Loucy (cell line): ENCODE results near the gene ADM5.

ENCODE experiments used
- H2AFZ ChIP-seq: fragments of 200-600 bp; sonication (generic); 2 replicates; pipeline ENCODE4 v1.6.0; 2016; ENCODE audit warnings: antibody characterized with exemption, mild to moderate bottlenecking, low read length, moderate library complexity
- H3F3A ChIP-seq: fragments of 200-600 bp; 2 replicates; pipeline ENCODE4 v1.6.0; 2016; ENCODE audit warnings: antibody characterized with exemption, low read depth, mild to moderate bottlenecking
- H3K27me3 ChIP-seq: fragments of 200-600 bp; sonication (generic); 2 replicates; pipeline ENCODE4 v1.6.1; 2014; ENCODE audit warnings: low read length, mild to moderate bottlenecking; ENCODE audit not compliant: insufficient read depth, poor library complexity, severe bottlenecking
- H3K36me3 ChIP-seq: fragments of 200-600 bp; sonication (generic); 2 replicates; pipeline ENCODE4 v1.6.1; 2016; ENCODE audit warnings: low read length; ENCODE audit not compliant: insufficient read depth
- H3K4me1 ChIP-seq: fragments of 200-600 bp; sonication (generic); 2 replicates; pipeline ENCODE4 v1.5.1; 2014; ENCODE audit warnings: low read length, mild to moderate bottlenecking; ENCODE audit not compliant: insufficient read depth, poor library complexity, severe bottlenecking
- H3K4me2 ChIP-seq: fragments of 200-600 bp; sonication (generic); 2 replicates; pipeline ENCODE4 v1.6.0; 2014; ENCODE audit warnings: antibody characterized with exemption, low read length, low read depth, mild to moderate bottlenecking; ENCODE audit not compliant: poor library complexity, severe bottlenecking
- H3K4me3 ChIP-seq: fragments of 200-600 bp; sonication (generic); 2 replicates; pipeline ENCODE4 v1.5.1; 2014; ENCODE audit warnings: low read length, mild to moderate bottlenecking, mixed read lengths; ENCODE audit not compliant: poor library complexity, severe bottlenecking
- H3K79me2 ChIP-seq: fragments of 200-600 bp; sonication (generic); 2 replicates; pipeline ENCODE4 v1.6.1; 2014; ENCODE audit warnings: low read length; ENCODE audit not compliant: insufficient read depth
- H3K9ac ChIP-seq: fragments of 200-600 bp; sonication (generic); 2 replicates; pipeline ENCODE4 v1.6.0; 2014; ENCODE audit warnings: mild to moderate bottlenecking, low read depth, low read length, moderate library complexity; ENCODE audit not compliant: poor library complexity, severe bottlenecking
- H3K9me2 ChIP-seq: fragments of 200-600 bp; sonication (generic); replicated peaks from 2 replicates; pipeline ENCODE4 v1.6.1; 2016; ENCODE audit warnings: low read depth, low read length, mixed read lengths
- H3K9me3 ChIP-seq: fragments of 200-600 bp; sonication (generic); 2 replicates; pipeline ENCODE4 v1.6.1; 2014; ENCODE audit warnings: mild to moderate bottlenecking, antibody characterized with exemption, low read length, low read depth; ENCODE audit not compliant: insufficient read depth
- H4K20me1 ChIP-seq: fragments of 200-600 bp; sonication (generic); 2 replicates; pipeline ENCODE4 v1.6.0; 2014; ENCODE audit warnings: antibody characterized with exemption, low read length, mild to moderate bottlenecking; ENCODE audit not compliant: insufficient read depth, poor library complexity, severe bottlenecking
- EZH2phosphoT487 ChIP-seq: fragments of 200-600 bp; IDR thresholded peaks from 2 replicates; pipeline ENCODE4 v1.6.1; 2018; ENCODE audit warnings: antibody characterized with exemption, mild to moderate bottlenecking, moderate library complexity, borderline replicate concordance
- TF ChIP-seq, protein P1 (sequence below): fragments of 200-600 bp; sonication (generic); conservative IDR thresholded peaks from 2 replicates; pipeline ENCODE4 v1.5.1; 2014; ENCODE audit warnings: mild to moderate bottlenecking, antibody characterized with exemption, low read length

Gene ADM5, protein sequence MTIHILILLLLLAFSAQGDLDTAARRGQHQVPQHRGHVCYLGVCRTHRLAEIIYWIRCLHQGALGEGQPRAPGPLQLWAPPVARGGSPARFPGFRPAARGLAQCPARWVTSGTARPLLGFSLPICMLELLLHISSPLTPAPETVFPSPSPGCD

DNA sequence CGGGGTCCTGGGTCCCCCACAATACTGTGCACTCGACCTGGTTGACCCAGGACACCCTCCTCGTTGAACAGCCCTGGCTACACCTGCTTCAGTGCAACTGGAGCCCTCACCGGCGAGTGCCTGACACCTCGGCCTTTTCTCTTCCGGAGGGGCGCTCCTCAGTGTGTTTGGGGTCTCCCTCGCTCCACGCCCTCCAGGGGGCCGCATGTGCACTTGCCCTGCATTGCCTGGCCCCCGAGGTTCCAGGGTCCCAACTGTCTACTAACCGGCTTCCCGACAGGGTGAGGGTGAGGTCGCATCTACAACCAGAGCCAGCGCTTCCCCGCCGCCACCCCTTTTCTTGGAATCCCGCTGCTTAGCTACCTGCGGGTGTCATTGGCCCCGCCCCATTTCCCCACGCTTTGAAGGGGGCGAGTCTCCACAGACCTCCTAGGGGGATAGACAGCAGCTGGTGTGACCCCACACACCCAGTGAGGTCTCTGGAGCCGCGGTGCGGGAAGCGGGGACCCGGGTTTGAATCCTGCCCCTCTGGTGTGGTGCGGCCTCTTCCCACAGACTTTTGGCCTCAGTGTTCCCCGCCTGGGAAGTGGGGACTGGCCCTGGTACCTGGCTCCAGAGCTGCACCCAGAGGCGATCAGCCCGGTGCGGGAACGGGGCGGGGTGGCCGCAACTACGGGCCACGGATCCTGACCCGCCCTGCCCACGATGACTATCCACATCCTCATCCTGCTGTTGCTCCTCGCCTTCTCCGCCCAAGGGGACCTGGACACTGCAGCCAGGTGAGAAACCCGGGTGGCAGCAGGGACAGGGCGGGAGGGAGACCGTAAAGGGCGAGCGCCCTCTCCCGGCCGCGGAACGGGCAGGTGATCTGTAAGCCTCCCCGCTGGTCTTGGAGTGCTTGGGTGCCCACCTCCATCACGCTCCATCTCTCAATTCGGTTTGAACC lies at the start of gene ADM5:
TSS of gene ADM5 (plus strand) at position 462 of the 946 bp plus-strand sequence. CDS start at position 706, 244 bp downstream.
- Histone ChIP-seq H3F3A (no peaks in the 10 kb centered on the region), H3K4me2 (no peak within 1 kb of the TSS), H3K4me1 (no peaks in the 10 kb centered on the region), H3K9ac (no peak within 1 kb of the TSS), H3K27me3 (no peaks in the 10 kb centered on the region), H3K4me3 (no peak within 1 kb of the TSS), H4K20me1 (peaks cover 2% of the 10 kb centered on the region), H3K79me2 (no peaks in the 10 kb centered on the region), H3K9me3 (no peaks in the 10 kb centered on the region), H3K9me2 (no peaks in the 10 kb centered on the region), H3K36me3 (peaks cover 42% of the 10 kb centered on the region; the same call in 1 of the 2 replicates), H2AFZ (no peak within 1 kb of the TSS)
- TF ChIP-seq, protein P1, sequence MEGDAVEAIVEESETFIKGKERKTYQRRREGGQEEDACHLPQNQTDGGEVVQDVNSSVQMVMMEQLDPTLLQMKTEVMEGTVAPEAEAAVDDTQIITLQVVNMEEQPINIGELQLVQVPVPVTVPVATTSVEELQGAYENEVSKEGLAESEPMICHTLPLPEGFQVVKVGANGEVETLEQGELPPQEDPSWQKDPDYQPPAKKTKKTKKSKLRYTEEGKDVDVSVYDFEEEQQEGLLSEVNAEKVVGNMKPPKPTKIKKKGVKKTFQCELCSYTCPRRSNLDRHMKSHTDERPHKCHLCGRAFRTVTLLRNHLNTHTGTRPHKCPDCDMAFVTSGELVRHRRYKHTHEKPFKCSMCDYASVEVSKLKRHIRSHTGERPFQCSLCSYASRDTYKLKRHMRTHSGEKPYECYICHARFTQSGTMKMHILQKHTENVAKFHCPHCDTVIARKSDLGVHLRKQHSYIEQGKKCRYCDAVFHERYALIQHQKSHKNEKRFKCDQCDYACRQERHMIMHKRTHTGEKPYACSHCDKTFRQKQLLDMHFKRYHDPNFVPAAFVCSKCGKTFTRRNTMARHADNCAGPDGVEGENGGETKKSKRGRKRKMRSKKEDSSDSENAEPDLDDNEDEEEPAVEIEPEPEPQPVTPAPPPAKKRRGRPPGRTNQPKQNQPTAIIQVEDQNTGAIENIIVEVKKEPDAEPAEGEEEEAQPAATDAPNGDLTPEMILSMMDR: no peak
- TF ChIP-seq EZH2phosphoT487: no peak

DNA sequence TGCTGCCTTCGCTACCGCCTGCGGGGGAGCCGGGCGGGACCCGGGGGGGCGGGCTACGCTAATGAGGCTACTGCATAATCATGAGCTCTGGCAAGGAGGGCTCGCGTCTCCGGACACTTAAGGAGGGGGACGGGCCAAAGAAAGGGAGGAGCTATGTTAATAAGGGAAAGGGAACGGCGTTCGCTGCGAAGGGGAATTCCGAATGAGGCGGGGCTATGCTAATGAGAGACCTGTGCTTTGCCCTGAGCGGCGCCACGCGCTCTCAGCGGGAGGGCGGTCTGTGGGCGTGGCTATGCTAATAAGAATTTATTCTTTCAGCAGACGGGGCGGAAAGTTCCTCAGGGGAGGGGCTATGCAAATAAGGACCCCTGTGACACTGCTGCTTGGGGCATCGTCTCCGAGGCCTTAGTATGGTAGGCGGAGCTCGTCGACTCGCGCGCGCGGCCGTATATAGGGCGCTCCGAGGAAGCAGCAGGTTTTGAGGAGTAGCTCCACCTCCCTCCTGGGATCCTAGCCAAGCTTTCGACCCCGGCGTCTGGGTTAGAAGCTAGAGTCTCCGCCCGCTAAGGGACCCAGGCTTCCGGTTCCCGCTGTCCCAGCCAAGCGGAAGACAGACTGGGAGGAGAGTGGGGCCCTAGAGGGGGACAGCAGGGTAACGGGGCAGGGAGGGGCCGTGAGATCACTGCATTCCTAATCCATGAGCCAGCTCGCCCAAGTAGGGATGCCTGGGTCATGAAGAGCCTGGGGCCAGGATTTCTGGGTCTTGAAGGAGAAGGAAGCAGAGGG lies 49.1 kb upstream of the ADM5 start, which contains the start of gene RRAS:
TSS of gene RRAS (minus strand) at position 31 of the 786 bp plus-strand sequence. CDS start 45 bp downstream, outside the sequence.
- H2AFZ ChIP-seq: peak within 1 kb of the TSS; percentile 59; the same call in 1 of the 2 replicates
- peaks cover 32% of the 10 kb centered on the region for H3K4me1 ChIP-seq
- peak within 1 kb of the TSS; percentile 84 for H3K4me2 ChIP-seq
- peaks cover 32% of the 10 kb centered on the region for H3K79me2 ChIP-seq
- H3K9me3 ChIP-seq: no peaks in the 10 kb centered on the region
- H3F3A ChIP-seq: 0 out of 2 replicates have a peak, but pooled peaks cover 3% of the 10 kb centered on the region
- H3K4me3 ChIP-seq: peak within 1 kb of the TSS; percentile 79
- no peaks in the 10 kb centered on the region for H3K36me3 ChIP-seq
- H3K27me3 ChIP-seq: no peaks in the 10 kb centered on the region
- H3K9ac ChIP-seq: peak within 1 kb of the TSS; percentile 90
- no peak for TF ChIP-seq EZH2phosphoT487
- TF ChIP-seq, protein P1: no peak
- H4K20me1 ChIP-seq: peaks cover 21% of the 10 kb centered on the region
- H3K9me2 ChIP-seq: no peaks in the 10 kb centered on the region

DNA sequence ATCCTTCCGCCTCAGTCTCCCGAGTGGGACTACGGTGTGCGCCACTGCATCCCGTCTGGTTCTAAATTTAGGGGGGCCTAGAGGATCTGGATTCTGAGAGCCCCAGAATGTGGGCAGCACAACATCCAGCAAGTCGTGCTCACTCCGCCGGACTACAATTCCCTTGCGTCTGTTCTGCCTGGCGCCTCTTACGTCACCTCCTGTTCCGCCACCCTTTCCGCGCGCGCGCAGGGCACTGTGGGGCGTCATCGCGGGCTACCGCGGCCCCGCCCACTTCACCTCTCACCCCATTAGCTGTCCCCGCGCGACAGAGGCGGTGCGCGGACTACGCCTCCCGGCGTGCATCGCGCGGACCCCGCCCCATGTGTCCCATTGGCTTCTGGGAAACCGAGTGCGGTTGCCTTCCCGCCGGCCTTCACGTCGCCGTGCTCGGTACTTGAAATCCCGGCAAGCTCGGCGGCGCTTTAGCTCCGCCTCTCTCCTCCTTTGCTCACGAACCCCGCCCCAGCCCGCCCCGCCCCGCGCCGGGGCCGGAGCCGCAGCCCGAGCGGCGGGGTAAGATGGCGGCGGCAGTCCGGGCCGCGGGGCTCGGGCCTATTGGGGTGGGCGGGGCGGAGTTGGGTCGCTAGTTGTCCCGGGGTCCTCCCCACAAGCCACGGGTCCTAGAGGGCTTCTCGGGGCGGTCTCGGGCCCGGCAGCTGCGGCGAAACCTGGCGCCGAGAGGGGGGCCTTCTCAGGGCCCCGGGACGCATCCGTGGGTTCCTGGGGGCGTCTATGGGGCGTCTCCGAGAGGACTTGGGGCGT lies 47.5 kb upstream of the ADM5 start, which contains the start of gene SCAF1:
TSS of gene SCAF1 (plus strand) at position 522 of the 804 bp plus-strand sequence. CDS start 2,818 bp downstream, outside the sequence.
- TF ChIP-seq, protein P1: no peak
- no peak for TF ChIP-seq EZH2phosphoT487
- Histone ChIP-seq H3K4me1 (peaks cover 32% of the 10 kb centered on the region), H3K4me3 (peak within 1 kb of the TSS; percentile 89), H3K36me3 (peaks cover 5% of the 10 kb centered on the region; the same call in 1 of the 2 replicates), H3F3A (0 out of 2 replicates have a peak, but pooled peaks cover 3% of the 10 kb centered on the region), H3K9me2 (no peaks in the 10 kb centered on the region), H2AFZ (peak within 1 kb of the TSS; percentile 73), H3K9ac (peak within 1 kb of the TSS; percentile 99), H4K20me1 (peaks cover 21% of the 10 kb centered on the region), H3K27me3 (no peaks in the 10 kb centered on the region), H3K79me2 (peaks cover 42% of the 10 kb centered on the region), H3K9me3 (no peaks in the 10 kb centered on the region), H3K4me2 (peak within 1 kb of the TSS; percentile 89)
